CD4-positive, alpha-beta T cell treated with Interleukin-15 for 1 hour (primary cell): ENCODE measurements around the gene OGG1.

Experiments
- DNase-seq: peaks from one replicate; pipeline ENCODE4 v3.0.0-alpha.2; 2020

OGG1 gene

DNA sequence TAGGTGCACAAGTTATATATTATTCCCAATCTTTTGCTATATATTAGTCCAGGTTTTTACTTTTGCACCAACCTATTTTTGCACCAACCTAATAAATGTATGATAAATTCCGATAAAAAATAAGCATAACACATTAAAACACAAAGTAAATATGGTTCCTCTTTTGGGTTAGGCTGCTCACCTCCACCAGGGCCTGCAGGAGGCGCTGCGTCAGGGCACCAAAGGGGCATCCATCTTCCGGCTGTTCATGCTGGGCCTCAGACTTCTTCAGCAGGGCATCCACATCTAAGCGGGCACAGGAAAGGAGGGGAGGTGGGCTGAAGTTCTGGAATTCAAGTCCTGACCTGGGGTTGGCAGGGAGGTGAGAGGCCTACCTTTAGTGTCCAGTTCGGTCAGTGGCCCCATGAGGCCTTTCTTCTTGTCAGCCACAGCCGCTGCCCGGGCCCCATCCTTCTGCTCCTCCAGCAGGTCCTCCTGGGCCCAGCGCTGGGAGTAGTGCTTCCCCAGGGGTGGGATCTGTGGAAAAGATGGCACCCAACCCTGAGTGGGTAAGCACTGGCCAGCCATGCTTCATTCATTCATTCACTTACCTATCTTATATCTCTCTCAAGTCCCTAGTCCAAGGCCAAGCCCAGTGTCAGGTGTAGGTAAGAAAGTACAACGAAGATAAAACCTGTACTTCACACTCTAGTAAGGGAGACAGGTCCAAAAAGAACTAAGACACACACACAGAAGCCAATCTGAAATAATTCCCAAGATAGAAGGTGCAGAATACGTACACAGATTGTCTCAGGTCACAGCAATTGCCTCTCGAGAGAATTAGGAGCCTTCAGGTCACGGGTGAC lies 37.3 kb downstream of the OGG1 start:
- DNase-seq, result no peak

DNA sequence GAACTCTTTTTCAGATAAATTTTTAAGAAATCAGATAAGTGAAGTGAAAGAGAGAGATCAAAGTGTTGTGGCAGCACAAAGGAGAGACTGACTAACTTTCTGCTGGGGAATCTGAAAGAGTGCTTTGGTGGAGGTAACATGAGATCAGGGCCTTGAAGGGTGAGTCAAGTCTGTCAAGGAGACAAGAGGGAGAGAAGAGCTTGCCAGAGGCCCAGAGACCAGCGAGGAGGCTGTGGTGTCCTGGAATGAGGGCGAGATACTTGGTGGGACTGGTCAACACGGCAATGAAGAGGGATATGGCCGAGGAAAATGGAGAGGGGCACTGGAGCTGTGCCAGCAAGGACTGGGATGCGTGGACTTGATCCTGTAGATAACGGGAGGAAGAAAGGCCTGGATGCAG lies 38.0 kb downstream of the OGG1 start:
- DNase-seq, result no peak

DNA sequence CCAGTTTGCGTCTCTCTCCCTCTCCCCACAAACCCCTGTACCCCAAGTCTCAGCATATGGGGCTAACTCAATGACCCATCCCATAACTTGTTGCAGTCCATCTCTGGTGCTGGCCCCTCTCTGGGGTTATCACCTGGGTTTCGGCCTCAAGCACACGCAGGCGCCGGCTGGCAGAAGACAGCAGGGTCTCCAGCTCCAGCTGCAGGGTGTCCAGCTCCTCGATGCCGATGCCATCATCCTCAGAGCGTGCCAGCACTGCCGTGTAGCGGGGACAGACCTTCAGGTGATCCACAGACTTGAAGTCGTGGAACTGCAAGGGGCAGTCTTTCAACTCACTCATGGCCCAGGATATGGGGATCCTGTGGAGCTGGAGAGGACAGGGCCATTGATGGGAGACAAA lies 41.4 kb downstream of the OGG1 start:
- no peak for DNase-seq

DNA sequence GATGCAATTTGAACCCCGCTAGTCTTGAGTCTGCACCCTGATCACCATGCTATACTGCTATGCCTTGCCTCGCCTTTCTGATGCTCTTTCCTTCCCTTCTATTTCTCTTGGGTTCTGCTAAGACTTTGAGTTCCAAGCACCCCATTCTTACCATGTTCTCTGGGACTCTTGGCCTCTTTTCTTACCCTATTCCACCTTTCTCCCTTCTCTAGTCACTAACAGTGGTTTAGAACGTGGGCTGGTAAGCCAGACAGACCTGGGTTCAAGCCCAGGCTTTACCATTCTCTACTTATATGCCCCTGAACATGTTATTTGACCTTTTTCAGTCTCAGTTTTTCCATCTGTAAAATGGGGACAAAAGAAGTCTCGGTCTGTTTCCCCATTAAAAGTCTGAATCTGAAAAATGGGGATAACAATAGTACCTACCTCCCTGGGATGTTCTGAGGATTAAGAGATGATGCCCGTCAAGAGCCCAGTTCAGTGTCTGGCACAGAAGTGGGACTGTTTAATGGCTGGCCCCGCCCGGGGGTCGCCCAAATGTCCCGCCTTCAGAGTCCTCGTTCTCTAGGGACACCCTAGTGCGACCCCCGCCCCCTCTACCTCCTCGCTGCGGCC lies 42.1 kb downstream of the OGG1 start:
- DNase-seq, result no peak

DNA sequence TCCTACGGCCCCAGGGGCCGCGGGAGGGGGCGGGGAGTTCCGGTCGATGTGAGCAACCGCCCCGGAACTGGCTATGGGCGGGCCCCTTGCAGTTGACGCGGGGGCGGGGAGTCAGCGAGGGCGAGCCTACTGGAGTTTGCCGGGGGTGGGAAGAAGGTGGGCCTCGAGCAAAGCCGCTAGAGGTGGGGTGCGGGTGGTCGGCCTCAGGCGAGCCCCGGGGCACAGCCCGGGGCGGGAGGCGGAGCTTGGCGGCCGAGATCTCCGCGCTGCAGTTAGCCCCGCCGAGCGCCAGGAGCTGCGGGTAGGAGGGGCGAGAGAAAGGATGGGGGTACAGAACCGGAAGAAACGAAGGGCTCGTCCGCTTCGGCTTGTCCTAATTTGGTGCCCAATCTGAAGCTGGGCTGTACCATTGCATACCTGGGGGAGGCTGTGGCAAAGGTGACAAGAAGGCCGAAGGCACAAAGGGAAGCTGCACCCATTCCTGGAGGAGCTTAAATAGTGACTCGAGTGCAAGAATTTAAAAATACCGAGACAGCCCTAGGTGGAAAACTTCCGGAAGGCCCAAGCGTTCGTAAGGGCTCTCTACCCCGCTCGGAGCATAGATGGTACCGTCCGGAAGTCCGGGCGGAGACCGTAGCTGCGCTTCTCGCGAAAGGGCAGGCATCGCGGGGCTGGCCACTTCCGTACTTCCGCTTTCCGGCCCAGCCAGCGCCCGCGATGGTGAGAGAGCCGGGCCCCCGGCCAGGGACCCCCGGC lies 42.8 kb downstream of the OGG1 start, which contains the start of the genes ARPC4 and TADA3:
TSS of gene ARPC4 (plus strand) at position 678 of the 756 bp plus-strand sequence. CDS start at position 718, 40 bp downstream.
TSS of gene TADA3 (minus strand) at position 69 of the 756 bp plus-strand sequence. CDS start 1,007 bp downstream, outside the sequence.
- DNase-seq, result peak; percentile 93

DNA sequence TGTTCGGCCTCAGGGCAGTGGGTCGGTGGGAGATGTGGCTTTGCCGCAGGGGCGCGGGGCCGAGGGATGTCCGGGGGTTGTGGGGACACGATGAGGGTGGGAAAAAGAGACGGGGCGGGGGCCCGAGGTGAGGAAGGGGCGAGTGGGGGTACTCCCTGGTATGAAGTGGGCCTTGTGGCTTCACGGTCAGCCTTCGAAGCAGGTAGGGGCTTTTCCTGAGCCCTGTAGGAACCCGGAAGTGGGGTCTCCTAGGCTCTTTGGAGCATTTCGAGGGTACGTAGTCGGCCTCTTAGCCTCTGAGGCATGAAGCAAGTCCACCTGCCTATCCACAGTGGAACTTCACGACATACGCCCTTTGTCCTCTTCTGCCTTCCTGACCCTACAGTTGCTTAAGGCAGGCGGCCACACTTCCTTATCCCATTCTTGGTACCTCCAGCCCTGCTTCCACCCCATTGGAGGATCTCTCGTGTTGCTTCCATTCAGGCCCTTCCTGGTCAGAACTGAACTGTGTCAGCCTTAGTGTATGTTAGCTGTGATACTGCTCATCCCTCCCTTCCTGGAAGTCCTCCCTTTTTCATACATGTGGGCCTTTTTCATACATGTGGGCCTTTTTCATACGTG lies 43.5 kb downstream of the OGG1 start:
- peak; percentile 32 for DNase-seq

DNA sequence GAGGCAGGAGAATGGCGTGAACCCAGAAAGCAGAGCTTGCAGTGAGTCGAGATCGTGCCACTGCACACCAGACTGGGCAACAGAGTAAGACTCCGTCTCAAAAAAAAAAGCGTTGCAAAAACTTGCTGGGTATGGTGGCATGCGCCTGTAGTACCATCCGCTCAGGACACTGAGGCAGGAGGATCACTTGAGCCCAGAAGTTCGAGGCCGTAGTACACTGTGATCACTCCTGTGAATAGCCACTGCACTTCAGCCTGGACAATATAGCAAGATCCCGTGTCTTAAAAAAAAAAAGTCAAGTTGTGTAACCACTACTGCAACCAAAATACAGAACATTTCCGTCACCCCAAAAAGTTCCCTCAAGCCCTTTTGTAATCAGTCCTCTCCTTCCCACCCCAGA lies 44.6 kb downstream of the OGG1 start:
- no peak for DNase-seq

DNA sequence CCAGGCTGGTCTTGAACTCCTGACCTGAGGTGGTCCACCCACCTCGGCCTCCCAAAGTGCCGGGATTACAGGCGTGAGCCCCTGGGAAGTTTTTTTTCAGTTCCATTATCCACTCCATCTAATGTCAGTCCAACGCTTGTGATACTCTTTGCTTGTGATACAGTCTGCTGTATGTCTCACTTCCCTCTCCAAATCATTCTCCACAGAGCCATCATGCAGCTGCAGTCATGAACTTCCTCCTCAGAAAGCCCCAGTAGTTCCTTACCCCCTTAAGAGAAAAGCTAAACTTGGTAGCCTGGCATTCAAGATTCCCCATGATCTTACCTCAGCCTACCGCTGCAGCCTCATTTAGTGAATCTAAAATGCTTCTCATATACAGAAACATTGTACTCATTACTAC lies 45.5 kb downstream of the OGG1 start:
- DNase-seq, result peak; percentile 36

DNA sequence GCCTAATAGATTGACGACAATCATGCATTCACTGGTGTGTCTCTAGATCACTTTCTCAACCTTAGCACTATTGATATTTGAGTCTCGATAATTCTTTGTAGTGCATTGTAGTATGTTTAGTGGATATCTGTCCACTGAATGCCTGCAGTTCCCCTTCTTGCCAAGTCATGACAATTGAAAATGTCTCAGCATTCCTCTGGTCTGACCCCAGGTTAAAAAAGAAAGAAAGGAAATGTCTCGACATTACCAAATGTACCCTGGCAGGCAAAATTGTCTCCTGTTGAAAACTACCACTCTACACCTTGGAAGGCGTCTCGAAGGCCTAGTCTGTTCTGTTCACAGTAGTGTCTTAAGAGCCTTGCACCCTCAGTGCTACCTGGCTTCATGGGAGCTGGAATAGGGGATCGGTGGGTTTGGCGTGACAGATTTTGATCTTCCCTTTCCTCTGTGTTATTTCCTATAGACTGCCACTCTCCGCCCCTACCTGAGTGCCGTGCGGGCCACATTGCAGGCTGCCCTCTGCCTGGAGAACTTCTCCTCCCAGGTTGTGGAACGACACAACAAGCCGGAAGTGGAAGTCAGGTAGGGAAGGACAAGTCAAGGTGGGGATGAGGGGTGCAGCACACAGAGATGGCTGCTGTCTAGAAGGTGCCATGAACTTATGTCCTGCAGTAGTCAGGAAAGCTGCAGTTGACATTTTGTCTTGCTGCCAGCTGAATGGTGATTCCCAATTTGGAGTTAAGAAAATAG lies 47.6 kb downstream of the OGG1 start:
- no peak for DNase-seq

DNA sequence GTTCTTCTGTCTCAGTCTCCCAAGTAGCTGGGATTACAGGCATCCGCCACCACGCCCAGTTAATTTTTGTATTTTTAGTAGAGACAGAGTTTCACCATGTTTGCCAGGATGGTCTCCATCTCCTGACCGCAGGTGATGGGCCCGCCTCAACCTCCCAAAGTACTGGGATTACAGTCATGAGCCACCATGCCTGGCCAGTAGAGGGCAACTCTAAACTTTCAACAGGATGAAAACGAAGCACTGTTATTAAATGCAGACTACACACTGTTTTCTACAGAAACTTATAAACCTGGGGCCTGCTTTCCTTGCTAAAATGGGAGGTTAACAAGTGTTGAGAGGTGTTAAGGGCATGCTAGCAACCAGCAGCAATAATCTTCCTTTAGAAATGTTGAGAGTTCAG lies 50.8 kb downstream of the OGG1 start:
- no peak for DNase-seq

DNA sequence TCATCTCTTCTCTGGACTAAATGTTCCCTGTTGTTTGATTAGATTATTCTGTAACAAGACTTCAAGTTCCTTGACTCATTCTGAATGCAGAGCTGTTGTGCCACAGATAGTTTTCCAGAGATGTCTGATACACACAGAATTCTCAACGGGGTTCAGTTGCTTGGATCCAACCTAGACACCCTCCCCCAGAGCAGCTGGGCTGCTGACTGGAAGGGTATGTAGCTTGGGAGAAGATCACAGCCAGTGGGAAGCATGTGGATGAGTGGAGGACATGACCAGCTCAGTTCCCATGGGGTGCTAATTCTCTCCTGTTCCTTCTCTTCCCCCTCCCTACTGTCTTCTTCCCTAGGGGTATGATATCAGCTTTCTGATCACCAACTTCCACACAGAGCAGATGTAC lies 53.7 kb downstream of the OGG1 start:
- DNase-seq, result no peak

DNA sequence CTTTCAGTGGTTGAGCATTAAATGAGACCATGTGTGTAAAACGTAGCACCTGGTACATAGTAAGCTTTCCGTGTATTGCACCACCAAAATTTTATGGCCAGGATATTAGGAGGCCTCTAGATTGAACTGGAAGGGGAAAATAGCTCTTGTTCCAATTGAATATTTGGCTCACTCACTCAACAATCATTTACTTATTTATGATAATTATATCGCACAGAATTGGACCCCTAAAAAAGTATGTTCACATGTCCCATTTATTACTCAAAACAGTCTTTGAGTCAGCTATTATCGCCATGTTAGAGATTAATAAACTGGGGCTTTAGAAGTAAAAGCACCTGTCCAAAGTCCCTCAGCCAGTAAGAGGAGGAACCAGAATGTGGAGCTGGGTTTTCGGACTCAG lies 55.2 kb downstream of the OGG1 start:
- DNase-seq, result no peak

DNA sequence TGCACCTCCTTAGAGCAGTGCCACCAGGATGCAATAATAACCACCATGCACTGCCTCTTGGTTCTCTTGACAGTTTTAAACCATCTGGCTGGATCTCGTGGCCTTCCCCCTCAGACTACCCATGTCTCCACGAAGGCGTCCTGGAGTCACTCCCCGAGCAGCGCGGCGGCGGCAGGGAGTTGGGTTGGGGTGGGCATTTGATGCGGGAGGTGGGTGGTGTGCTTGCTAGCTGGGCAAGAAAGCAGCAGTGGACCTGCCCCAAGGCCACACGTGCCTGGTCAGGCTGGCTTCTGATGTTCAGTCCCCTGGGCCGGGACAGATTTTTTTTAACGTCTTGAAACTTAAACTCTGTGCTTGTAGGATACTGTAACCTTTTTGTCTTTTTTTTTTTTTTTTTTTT lies 56.4 kb downstream of the OGG1 start:
- no peak for DNase-seq
